Effector memory CD8-positive, alpha-beta T cell (primary cell): ENCODE data around the gene ARMC9.

Experiments
- ATAC-seq: fragments of 150-1000 bp; cut with Tn5 transposase; replicated peaks from 2 replicates; pipeline ENCODE4 v1.10.0; 2021; ENCODE audit warnings: mild to moderate bottlenecking, moderate library complexity
- DNase-seq, 3 experiments: peaks; one replicate each; pipeline ENCODE4 v3.0.0; 2021
- H3K27ac Mint-ChIP-seq, 2 donors: one replicate each; pipeline ENCODE4 v1.8.0; 2022; ENCODE audit warnings: mild to moderate bottlenecking in 2 of 2, mixed read lengths in 2 of 2, moderate library complexity in 2 of 2
- H3K27me3 Mint-ChIP-seq, 2 donors: one replicate each; pipeline ENCODE4 v1.8.0; 2022; ENCODE audit warnings: mixed read lengths in 2 of 2
- H3K36me3 Mint-ChIP-seq: one replicate; pipeline ENCODE4 v1.8.0; 2022; ENCODE audit warnings: mild to moderate bottlenecking, moderate library complexity, mixed read lengths; ENCODE audit not compliant: insufficient read depth
- H3K4me1 Mint-ChIP-seq, 2 donors: one replicate each; pipeline ENCODE4 v1.8.0; 2022; ENCODE audit warnings: low read depth in 2 of 2, mixed read lengths in 2 of 2
- H3K4me3 Mint-ChIP-seq, 2 donors: one replicate each; pipeline ENCODE4 v1.8.0; 2022; ENCODE audit warnings: mild to moderate bottlenecking in 2 of 2, mixed read lengths in 2 of 2, moderate library complexity in 2 of 2
- H3K9me3 Mint-ChIP-seq, 2 donors: one replicate each; pipeline ENCODE4 v1.8.0; 2022; ENCODE audit warnings: mixed read lengths in 2 of 2
- total RNA-seq, 9 experiments: gene quantifications; one replicate each; lab custom pipeline; 2026; lab: John Stamatoyannopoulos, UW

ARMC9 gene, protein sequence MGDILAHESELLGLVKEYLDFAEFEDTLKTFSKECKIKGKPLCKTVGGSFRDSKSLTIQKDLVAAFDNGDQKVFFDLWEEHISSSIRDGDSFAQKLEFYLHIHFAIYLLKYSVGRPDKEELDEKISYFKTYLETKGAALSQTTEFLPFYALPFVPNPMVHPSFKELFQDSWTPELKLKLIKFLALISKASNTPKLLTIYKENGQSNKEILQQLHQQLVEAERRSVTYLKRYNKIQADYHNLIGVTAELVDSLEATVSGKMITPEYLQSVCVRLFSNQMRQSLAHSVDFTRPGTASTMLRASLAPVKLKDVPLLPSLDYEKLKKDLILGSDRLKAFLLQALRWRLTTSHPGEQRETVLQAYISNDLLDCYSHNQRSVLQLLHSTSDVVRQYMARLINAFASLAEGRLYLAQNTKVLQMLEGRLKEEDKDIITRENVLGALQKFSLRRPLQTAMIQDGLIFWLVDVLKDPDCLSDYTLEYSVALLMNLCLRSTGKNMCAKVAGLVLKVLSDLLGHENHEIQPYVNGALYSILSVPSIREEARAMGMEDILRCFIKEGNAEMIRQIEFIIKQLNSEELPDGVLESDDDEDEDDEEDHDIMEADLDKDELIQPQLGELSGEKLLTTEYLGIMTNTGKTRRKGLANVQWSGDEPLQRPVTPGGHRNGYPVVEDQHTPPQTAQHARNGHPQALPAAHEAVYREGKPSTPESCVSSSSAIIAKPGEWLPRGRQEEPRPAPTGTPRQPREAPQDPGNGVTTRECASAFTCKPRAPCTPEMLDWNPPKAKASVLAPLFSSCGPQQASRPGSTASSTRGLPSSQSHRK
- total RNA-seq, result 0.67 to 8.8 (median 4.4) reads per million in 9 experiments

DNA sequence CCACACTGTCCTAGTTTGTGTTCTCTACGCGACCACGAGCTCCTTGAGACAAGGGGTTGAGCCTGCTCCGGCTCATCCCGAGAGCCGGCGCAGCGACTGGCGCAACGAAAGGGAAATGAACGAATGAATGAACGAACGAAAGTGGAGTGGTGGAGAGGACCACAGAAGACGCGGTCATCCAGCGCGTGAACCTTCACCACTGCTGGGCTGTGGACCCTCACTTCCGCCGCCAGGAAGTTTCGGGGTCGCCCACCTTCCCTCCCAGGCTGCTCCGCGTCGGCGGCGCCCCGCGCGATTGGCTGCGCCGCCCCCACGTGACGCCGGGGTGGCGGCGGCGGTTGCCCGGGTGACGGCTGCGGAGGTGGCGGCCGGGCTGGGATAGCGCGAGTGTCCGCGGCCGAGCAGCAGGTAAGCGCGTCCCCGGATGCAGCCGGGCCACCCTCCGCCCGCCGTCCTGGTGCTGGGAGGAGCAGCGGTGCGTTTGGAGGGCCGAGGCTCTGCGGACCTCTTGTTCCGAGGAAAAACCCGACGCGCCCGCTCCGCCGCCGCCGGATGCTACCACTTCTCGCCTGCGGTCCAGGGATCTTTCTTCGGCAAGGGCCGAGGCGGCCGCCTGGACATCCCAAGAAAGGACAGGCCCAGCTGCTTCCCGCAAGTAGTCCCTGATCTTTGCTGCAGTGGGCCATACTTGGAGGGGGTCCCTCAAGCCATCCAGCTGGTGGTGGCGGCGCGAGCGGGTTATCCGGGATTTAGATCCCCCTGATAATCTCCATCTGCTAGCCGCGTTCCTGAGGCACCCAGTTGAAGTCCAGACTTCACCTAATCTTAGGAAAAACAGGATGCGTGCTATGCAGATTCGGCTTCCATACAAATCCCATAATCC, at the start of gene ARMC9:
Gene ARMC9, plus strand, starts transcription at position 341 of the 883 bp plus-strand sequence. CDS start 7,608 bp downstream, outside the sequence.
- peak within 1 kb of the TSS; percentile 89 to 92 for H3K4me3 Mint-ChIP-seq
- H3K36me3 Mint-ChIP-seq, result peaks cover 4% of the 10 kb centered on the region
- peak within 1 kb of the TSS in 1 of 2 donors; percentile 65 for H3K27ac Mint-ChIP-seq
- peak; percentile 97 for ATAC-seq
- DNase-seq, result peak; percentile 53 to 61 (median 58)
- H3K9me3 Mint-ChIP-seq, result no peaks in the 10 kb centered on the region
- H3K27me3 Mint-ChIP-seq, result peaks cover 0 to 34% of the 10 kb centered on the region in 2 donors
- peaks cover 7 to 10% of the 10 kb centered on the region in 2 donors for H3K4me1 Mint-ChIP-seq

- H3K4me3 Mint-ChIP-seq, result no peak overlapping the region
- H3K27me3 Mint-ChIP-seq, result no peaks in the 10 kb centered on the region
- no peaks in the 10 kb centered on the region for H3K4me1 Mint-ChIP-seq
- H3K27ac Mint-ChIP-seq, result no peak overlapping the region
- no peak for DNase-seq
- H3K36me3 Mint-ChIP-seq, result peaks cover 25% of the 10 kb centered on the region
- no peak for ATAC-seq
- H3K9me3 Mint-ChIP-seq, result no peaks in the 10 kb centered on the region
Observed at GRCh38 chr2:231152800-231153557, 45.5 kb upstream of the ARMC9 start.

DNA sequence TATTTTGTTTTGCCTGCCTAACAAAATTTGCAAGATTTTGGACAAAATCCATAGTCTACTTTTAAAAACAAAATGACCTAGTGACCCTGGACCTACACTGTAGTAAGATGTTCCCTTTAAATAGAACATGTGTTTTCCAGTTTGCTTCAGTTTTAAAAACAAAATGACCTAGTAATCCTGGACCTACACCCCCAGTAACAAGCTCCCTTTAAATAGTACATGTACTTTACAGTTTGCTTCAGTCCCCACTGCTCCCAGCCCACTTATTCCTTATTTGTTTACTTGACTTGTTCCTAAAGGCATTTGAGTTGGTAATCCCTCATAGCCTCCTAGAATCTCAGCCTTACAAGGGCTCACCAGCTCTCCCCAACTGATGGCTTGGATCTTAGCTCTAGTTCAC, 39.1 kb upstream of the ARMC9 start:
- Mint-ChIP-seq H3K27ac (peak overlapping the region; percentile 17 to 52), H3K9me3 (no peaks in the 10 kb centered on the region), H3K4me1 (peaks cover 5 to 10% of the 10 kb centered on the region in 2 donors), H3K4me3 (no peak overlapping the region), H3K36me3 (peaks cover 24% of the 10 kb centered on the region), H3K27me3 (no peaks in the 10 kb centered on the region)
- no peak for ATAC-seq
- no peak for DNase-seq

GRCh38 chr2:231160701-231161100, 37.7 kb upstream of the ARMC9 start:
- DNase-seq, result no peak
- no peaks in the 10 kb centered on the region for H3K27me3 Mint-ChIP-seq
- no peaks in the 10 kb centered on the region for H3K9me3 Mint-ChIP-seq

GRCh38 chr2:231161252-231161839, 37.1 kb upstream of the ARMC9 start:
- H3K27me3 Mint-ChIP-seq, result no peaks in the 10 kb centered on the region
- no peak overlapping the region for H3K4me3 Mint-ChIP-seq
- ATAC-seq (no peak), DNase-seq (no peak)
- no peaks in the 10 kb centered on the region for H3K9me3 Mint-ChIP-seq
- H3K27ac Mint-ChIP-seq, result peak overlapping the region; percentile 11 to 65
- peaks cover 39% of the 10 kb centered on the region for H3K36me3 Mint-ChIP-seq
- peaks cover 5 to 10% of the 10 kb centered on the region in 2 donors for H3K4me1 Mint-ChIP-seq

More at GRCh38 chr2:231160701-231161100, 37.7 kb upstream of the ARMC9 start:
- H3K4me1 Mint-ChIP-seq, result peaks cover 5 to 10% of the 10 kb centered on the region in 2 donors
- ATAC-seq, result no peak
- peaks cover 34% of the 10 kb centered on the region for H3K36me3 Mint-ChIP-seq
- no peak overlapping the region for H3K4me3 Mint-ChIP-seq
- peak overlapping the region; percentile 11 to 65 for H3K27ac Mint-ChIP-seq

DNA sequence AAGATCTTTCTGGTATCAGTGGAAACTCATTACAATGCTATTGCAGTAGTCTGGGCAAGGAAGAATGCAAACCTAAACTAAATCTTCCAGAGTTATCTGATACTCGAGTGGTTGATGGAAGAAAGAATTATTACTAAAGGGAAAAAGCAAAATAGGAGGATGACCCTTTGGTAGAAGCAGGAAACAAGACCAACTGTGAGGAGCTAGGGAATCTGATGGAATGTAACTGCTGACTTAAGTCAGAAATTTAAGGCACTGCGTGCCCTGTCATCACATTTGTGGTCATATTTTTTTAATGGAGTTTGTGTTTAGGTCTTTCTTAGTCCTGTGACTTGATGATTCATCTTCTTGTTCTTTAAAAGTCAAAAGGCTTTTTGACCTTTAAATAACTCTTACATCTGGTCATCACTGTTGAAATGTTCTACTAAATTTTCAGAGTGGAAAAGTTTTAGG, 36.5 kb upstream of the ARMC9 start:
- peaks cover 5 to 10% of the 10 kb centered on the region in 2 donors for H3K4me1 Mint-ChIP-seq
- peak overlapping the region; percentile 11 to 65 for H3K27ac Mint-ChIP-seq
- DNase-seq (no peak), ATAC-seq (no peak)
- peaks cover 45% of the 10 kb centered on the region for H3K36me3 Mint-ChIP-seq
- no peak overlapping the region for H3K4me3 Mint-ChIP-seq
- H3K9me3 Mint-ChIP-seq, result no peaks in the 10 kb centered on the region
- H3K27me3 Mint-ChIP-seq, result no peaks in the 10 kb centered on the region

- no peaks in the 10 kb centered on the region for H3K9me3 Mint-ChIP-seq
- no peak overlapping the region for H3K4me3 Mint-ChIP-seq
- no peak for ATAC-seq
- peaks cover 45% of the 10 kb centered on the region for H3K36me3 Mint-ChIP-seq
- peak overlapping the region in 1 of 2 donors; percentile 45 for H3K27ac Mint-ChIP-seq
- no peak for DNase-seq
- no peaks in the 10 kb centered on the region for H3K27me3 Mint-ChIP-seq
- H3K4me1 Mint-ChIP-seq, result peaks cover 5 to 10% of the 10 kb centered on the region in 2 donors
Observed at GRCh38 chr2:231163011-231163410, 35.4 kb upstream of the ARMC9 start.

GRCh38 chr2:231163414-231164095, 34.9 kb upstream of the ARMC9 start:
- H3K36me3 Mint-ChIP-seq, result peaks cover 49% of the 10 kb centered on the region
- H3K4me1 Mint-ChIP-seq, result peaks cover 5 to 10% of the 10 kb centered on the region in 2 donors
- H3K9me3 Mint-ChIP-seq, result no peaks in the 10 kb centered on the region
- no peak overlapping the region for H3K4me3 Mint-ChIP-seq
- ATAC-seq (no peak), DNase-seq (no peak)
- no peaks in the 10 kb centered on the region for H3K27me3 Mint-ChIP-seq
- peak overlapping the region in 1 of 2 donors; percentile 45 for H3K27ac Mint-ChIP-seq

DNA sequence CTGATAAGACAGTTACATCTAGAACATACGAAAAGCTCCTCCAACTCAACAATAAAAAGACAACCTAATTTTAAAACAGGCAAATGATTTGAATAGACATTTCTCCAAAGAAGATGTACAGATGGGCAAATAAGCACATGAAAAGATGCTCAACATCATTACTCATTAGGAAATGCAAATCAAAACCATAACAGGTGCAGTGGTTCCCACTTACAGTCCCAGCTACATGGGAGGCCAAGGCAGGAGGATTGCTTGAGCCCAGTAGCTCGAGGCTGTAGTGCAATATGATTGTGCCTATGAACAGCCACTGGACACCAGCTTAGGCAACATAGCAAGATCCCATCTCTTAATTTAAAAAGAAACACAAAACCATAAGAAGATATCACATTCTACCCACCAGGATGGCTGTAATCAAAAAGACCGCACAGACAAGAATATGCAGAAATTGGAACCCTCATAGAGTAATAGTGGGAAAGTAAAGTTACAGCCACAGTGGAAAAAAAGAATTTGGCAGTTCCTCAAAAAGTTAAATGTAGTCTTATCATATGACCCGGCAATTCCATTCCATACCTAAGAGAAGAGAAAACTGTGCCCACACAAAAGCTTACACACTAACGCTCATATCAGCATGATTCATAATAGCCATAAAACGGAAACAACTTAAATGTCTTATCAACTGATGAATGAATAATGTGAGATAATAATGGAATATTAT, 30.5 kb upstream of the ARMC9 start:
- DNase-seq (no peak), ATAC-seq (no peak)
- H3K27ac Mint-ChIP-seq, result peak overlapping the region in 1 of 2 donors; percentile 11
- no peaks in the 10 kb centered on the region for H3K4me1 Mint-ChIP-seq
- peaks cover 60% of the 10 kb centered on the region for H3K36me3 Mint-ChIP-seq
- H3K9me3 Mint-ChIP-seq, result no peaks in the 10 kb centered on the region
- no peaks in the 10 kb centered on the region for H3K27me3 Mint-ChIP-seq
- no peak overlapping the region for H3K4me3 Mint-ChIP-seq

DNA sequence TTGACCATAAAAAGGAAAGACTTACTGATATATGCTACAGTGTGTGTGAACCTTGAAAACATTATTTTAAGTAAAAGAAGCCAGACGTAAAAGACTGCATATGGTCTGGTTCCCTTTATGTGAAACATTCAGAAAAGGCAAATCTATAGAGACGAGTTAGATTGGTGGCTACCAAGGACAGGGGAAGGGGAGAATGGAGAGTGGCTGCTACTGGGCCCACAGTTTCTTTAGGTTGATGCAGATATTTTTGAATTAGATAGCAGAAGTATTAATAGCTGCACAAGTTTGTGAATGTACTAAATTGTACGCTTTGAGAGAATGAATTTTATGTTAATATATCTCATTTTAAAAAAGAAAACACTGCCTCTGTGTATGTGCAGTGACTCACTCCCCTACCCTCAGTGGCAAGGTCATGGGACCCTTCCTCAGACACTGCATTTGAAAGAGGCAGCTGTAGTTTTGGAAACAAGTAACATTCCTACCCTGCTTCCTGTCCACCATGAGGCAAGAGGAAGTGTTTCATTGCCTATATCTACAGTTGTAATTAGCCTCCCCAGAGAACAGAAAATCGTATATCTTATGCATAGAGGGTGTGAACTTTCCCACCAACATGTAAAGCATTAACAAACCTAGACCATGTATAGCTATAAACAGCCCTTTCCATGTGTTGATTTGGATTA, 29.8 kb upstream of the ARMC9 start:
- no peak for ATAC-seq
- no peak overlapping the region for H3K4me3 Mint-ChIP-seq
- H3K27ac Mint-ChIP-seq, result peak overlapping the region in 1 of 2 donors; percentile 11

GRCh38 chr2:231169488-231169887, 28.9 kb upstream of the ARMC9 start:
- DNase-seq, result no peak
- Mint-ChIP-seq H3K4me1 (no peaks in the 10 kb centered on the region), H3K36me3 (peaks cover 53% of the 10 kb centered on the region), H3K9me3 (no peaks in the 10 kb centered on the region), H3K27me3 (no peaks in the 10 kb centered on the region), H3K27ac (no peak overlapping the region), H3K4me3 (no peak overlapping the region)
- no peak for ATAC-seq

More for the DNA sequence above, 29.8 kb upstream of the ARMC9 start:
- Mint-ChIP-seq H3K4me1 (no peaks in the 10 kb centered on the region), H3K27me3 (no peaks in the 10 kb centered on the region), H3K36me3 (peaks cover 56% of the 10 kb centered on the region), H3K9me3 (no peaks in the 10 kb centered on the region)
- DNase-seq, result no peak
